Activated CD8-positive, alpha-beta memory T cell treated with anti-CD3 and anti-CD28 coated beads, Interleukin-2, amount 50 U/mL, for 24 hours (primary cell): ENCODE data around the gene KIAA1671.

Experiments
- DNase-seq: peaks from one replicate; pipeline ENCODE4 v3.0.0-alpha.2; 2020; ENCODE audit errors: extremely low read depth

KIAA1671 gene

GRCh38 chr22:25067851-25068421, 115.4 kb downstream of the KIAA1671 start:
- DNase-seq = no peak

GRCh38 chr22:25068707-25069106, 116.2 kb downstream of the KIAA1671 start:
- DNase-seq = no peak

GRCh38 chr22:25069426-25069757, 116.9 kb downstream of the KIAA1671 start:
- DNase-seq = no peak

- DNase-seq = no peak
Measured at GRCh38 chr22:25069758-25070481, 117.4 kb downstream of the KIAA1671 start.

- DNase-seq = no peak
Measured at GRCh38 chr22:25070956-25071355, 118.4 kb downstream of the KIAA1671 start.

GRCh38 chr22:25071720-25072119, 119.2 kb downstream of the KIAA1671 start:
- DNase-seq = no peak

GRCh38 chr22:25072406-25072805, 119.9 kb downstream of the KIAA1671 start:
- no peak for DNase-seq

- no peak for DNase-seq
Measured at GRCh38 chr22:25076336-25076735, 123.8 kb downstream of the KIAA1671 start.

- no peak for DNase-seq
Measured at GRCh38 chr22:25077056-25077455, 124.5 kb downstream of the KIAA1671 start.

GRCh38 chr22:25077964-25078363, 125.4 kb downstream of the KIAA1671 start:
- no peak for DNase-seq

GRCh38 chr22:25078591-25078990, 126.1 kb downstream of the KIAA1671 start:
- no peak for DNase-seq

GRCh38 chr22:25080855-25081254, 128.3 kb downstream of the KIAA1671 start:
- no peak for DNase-seq

- DNase-seq = no peak
Measured at GRCh38 chr22:25081409-25081824, 128.9 kb downstream of the KIAA1671 start.

- no peak for DNase-seq
Measured at GRCh38 chr22:25082096-25082495, 129.6 kb downstream of the KIAA1671 start.

- DNase-seq = no peak
Measured at GRCh38 chr22:25083056-25083806, 130.7 kb downstream of the KIAA1671 start.

GRCh38 chr22:25083807-25084200, 131.3 kb downstream of the KIAA1671 start:
- DNase-seq = no peak

GRCh38 chr22:25084405-25085107, 132.0 kb downstream of the KIAA1671 start:
- DNase-seq = no peak

- DNase-seq = no peak
Measured at GRCh38 chr22:25085156-25085555, 132.6 kb downstream of the KIAA1671 start.

- no peak for DNase-seq
Measured at GRCh38 chr22:25085930-25086901, 133.7 kb downstream of the KIAA1671 start.

GRCh38 chr22:25086902-25087282, 134.4 kb downstream of the KIAA1671 start:
- DNase-seq = no peak

GRCh38 chr22:25090225-25090890, 137.8 kb downstream of the KIAA1671 start:
- DNase-seq = no peak
